H1 (cell line): ENCODE measurements around the gene CACNA2D3. TPM values are rescaled to one million over a fixed set of nuclear protein-coding genes. Genes with fewer than 3 reads are reported as not detected.

Experiments
- CTCF ChIA-PET: fragments of 300-600 bp; sonication (Branson Sonifier 250); formaldehyde crosslinking; loops from one replicate; lab custom pipeline; 2021; ENCODE audit not compliant: partially characterized antibody; lab: Charles Lee
- POLR2A ChIA-PET: fragments of 300-600 bp; sonication (Branson Sonifier 250); formaldehyde crosslinking; loops from one replicate; lab custom pipeline; 2021; ENCODE audit warnings: inconsistent platforms; ENCODE audit not compliant: partially characterized antibody; lab: Charles Lee
- DNase-seq, 2 experiments: peaks; one replicate each; pipeline versions ENCODE4 v3.0.0 to v3.0.0-alpha.2; 2010 to 2022; ENCODE audit warnings: low spot score in 2 of 2, low read depth in 1 of 2, mixed read lengths in 1 of 2
- FAIRE-seq: peaks from 2 replicates; lab custom pipeline; 2011; peaks lifted over from hg19 to GRCh38; lab: Jason Lieb, UNC
- H2AFZ ChIP-seq: 2 replicates; pipeline ENCODE4 v1.8.1; 2012; ENCODE audit warnings: low read length, inconsistent platforms
- H2AK5ac ChIP-seq: 2 replicates; pipeline ENCODE4 v1.6.1; 2013; ENCODE audit warnings: low read depth, low read length
- H2BK120ac ChIP-seq: replicated peaks from 2 replicates; pipeline ENCODE3; 2013; ENCODE audit warnings: low read depth, low read length, inconsistent platforms
- H2BK12ac ChIP-seq: 2 replicates; pipeline ENCODE4 v1.6.1; 2013; ENCODE audit warnings: low read depth, low read length
- H2BK15ac ChIP-seq: 2 replicates; pipeline ENCODE4 v1.6.1; 2013; ENCODE audit warnings: low read length
- H2BK20ac ChIP-seq: 2 replicates; pipeline ENCODE4 v1.6.1; 2013; ENCODE audit warnings: low read length
- H2BK5ac ChIP-seq: 2 replicates; pipeline ENCODE4 v1.6.1; 2013; ENCODE audit warnings: low read depth, low read length
- H3K14ac ChIP-seq: 2 replicates; pipeline ENCODE4 v1.6.1; 2013; ENCODE audit warnings: inconsistent platforms; ENCODE audit not compliant: insufficient read length
- H3K18ac ChIP-seq: 2 replicates; pipeline ENCODE4 v1.6.1; 2013; ENCODE audit warnings: low read length; ENCODE audit errors: extremely low read depth
- H3K23ac ChIP-seq: 2 replicates; pipeline ENCODE4 v1.6.1; 2013; ENCODE audit warnings: inconsistent platforms; ENCODE audit not compliant: insufficient read length
- H3K23me2 ChIP-seq: 2 replicates; pipeline ENCODE4 v1.6.1; 2013; ENCODE audit warnings: low read depth, low read length
- H3K27ac ChIP-seq: 2 replicates; pipeline ENCODE4 v1.6.1; 2011; ENCODE audit warnings: low read depth, low read length, inconsistent platforms
- H3K27me3 ChIP-seq, 4 experiments: replicated peaks in 1 of 4; 1 replicate in 1 of 4; 2 replicates in 3 of 4; pipeline versions ENCODE4 v1.6.1 to v1.8.1; 2011 to 2013; ENCODE audit warnings: low read length in 3 of 4, mild to moderate bottlenecking in 3 of 4, inconsistent platforms in 2 of 4, mixed read lengths in 2 of 4, moderate library complexity in 1 of 4; ENCODE audit not compliant: control insufficient read depth in 3 of 4, insufficient read depth in 3 of 4; ENCODE audit errors: extremely low read depth in 1 of 4
- H3K36me3 ChIP-seq, 4 experiments: 2 replicates each; pipeline versions ENCODE4 v1.6.1 to v1.8.1; 2011 to 2013; ENCODE audit warnings: mild to moderate bottlenecking in 4 of 4, low read length in 3 of 4, moderate library complexity in 2 of 4, control low read depth in 1 of 4, inconsistent platforms in 1 of 4; ENCODE audit not compliant: insufficient read depth in 4 of 4, control insufficient read depth in 2 of 4
- H3K4ac ChIP-seq: replicated peaks from 2 replicates; pipeline ENCODE3; 2013; ENCODE audit warnings: low read length, low read depth, mixed read lengths, inconsistent platforms; ENCODE audit not compliant: insufficient read length
- H3K4me1 ChIP-seq, 4 experiments: replicated peaks in 1 of 4; 1 replicate in 1 of 4; 2 replicates in 3 of 4; pipeline versions ENCODE4 v1.6.1 to v1.8.1; 2011 to 2013; ENCODE audit warnings: low read length in 3 of 4, inconsistent platforms in 2 of 4, mixed read lengths in 1 of 4; ENCODE audit not compliant: insufficient read depth in 4 of 4, control insufficient read depth in 3 of 4
- H3K4me2 ChIP-seq, 2 experiments: 2 replicates each; pipeline versions ENCODE4 v1.6.1 to v1.8.1; 2011 to 2013; ENCODE audit warnings: low read depth in 2 of 2, low read length in 2 of 2, control low read depth in 1 of 2, inconsistent platforms in 1 of 2, mild to moderate bottlenecking in 1 of 2; ENCODE audit not compliant: insufficient read depth in 1 of 2
- H3K4me3 ChIP-seq, 4 experiments: fragments of 200-600, 300-600 bp in 1 of 4; sonication (generic), shearing (Covaris generic), sonication (Bioruptor Twin) in 1 of 4; 2 replicates each; pipeline versions ENCODE4 v1.5.1 to v1.8.1; 2011 to 2016; ENCODE audit warnings: low read length in 4 of 4, low read depth in 3 of 4, control low read depth in 2 of 4, inconsistent platforms in 2 of 4, mild to moderate bottlenecking in 2 of 4, mixed read lengths in 1 of 4, moderate library complexity in 1 of 4; ENCODE audit not compliant: insufficient read depth in 2 of 4; ENCODE audit errors: extremely low read depth in 1 of 4
- H3K56ac ChIP-seq: replicated peaks from 2 replicates; pipeline ENCODE3; 2013; ENCODE audit warnings: low read depth, mild to moderate bottlenecking, mixed read lengths, low read length, inconsistent platforms; ENCODE audit not compliant: insufficient read length
- H3K79me1 ChIP-seq: 2 replicates; pipeline ENCODE4 v1.6.1; 2013; ENCODE audit warnings: low read depth, low read length, control low read depth
- H3K79me2 ChIP-seq, 2 experiments: 2 replicates each; pipeline versions ENCODE4 v1.6.1 to v1.8.1; 2012 to 2013; ENCODE audit warnings: low read length in 2 of 2, mild to moderate bottlenecking in 2 of 2, inconsistent platforms in 1 of 2; ENCODE audit not compliant: insufficient read depth in 2 of 2, control insufficient read depth in 1 of 2
- H3K9ac ChIP-seq, 4 experiments: replicated peaks in 1 of 4; 1 replicate in 1 of 4; 2 replicates in 3 of 4; pipeline versions ENCODE4 v1.6.1 to v1.8.1; 2011 to 2013; ENCODE audit warnings: low read depth in 3 of 4, low read length in 3 of 4, control low read depth in 2 of 4, mild to moderate bottlenecking in 2 of 4, moderate library complexity in 2 of 4, inconsistent platforms in 1 of 4; ENCODE audit errors: extremely low read depth in 1 of 4
- H3K9me3 ChIP-seq, 2 experiments: 2 replicates each; pipeline versions ENCODE4 v1.6.1 to v1.8.1; 2012 to 2013; ENCODE audit warnings: mild to moderate bottlenecking in 2 of 2, moderate library complexity in 2 of 2, control low read depth in 1 of 2, inconsistent platforms in 1 of 2, low read depth in 1 of 2, low read length in 1 of 2, mixed read lengths in 1 of 2; ENCODE audit not compliant: insufficient read depth in 2 of 2
- H4K20me1 ChIP-seq, 2 experiments: replicated peaks in 1 of 2; 2 replicates each; pipeline versions ENCODE3 to v1.8.1; 2011 to 2013; ENCODE audit warnings: inconsistent platforms in 2 of 2, low read length in 2 of 2, mild to moderate bottlenecking in 1 of 2; ENCODE audit not compliant: insufficient read depth in 2 of 2, control insufficient read depth in 1 of 2
- H4K5ac ChIP-seq: 2 replicates; pipeline ENCODE4 v1.6.1; 2013; ENCODE audit warnings: low read length, low read depth, mixed read lengths, inconsistent platforms; ENCODE audit not compliant: insufficient read length
- H4K8ac ChIP-seq: 2 replicates; pipeline ENCODE4 v1.8.0; 2013; ENCODE audit warnings: mild to moderate bottlenecking, moderate library complexity, low read length, inconsistent platforms; ENCODE audit not compliant: insufficient read depth; ENCODE audit errors: extremely low read depth
- H4K91ac ChIP-seq: replicated peaks from 2 replicates; pipeline ENCODE3; 2013; ENCODE audit warnings: low read length, mixed read lengths, inconsistent platforms; ENCODE audit not compliant: insufficient read length
- TCF12 ChIP-seq: IDR thresholded peaks from 2 replicates; pipeline ENCODE4 v1.6.1; 2011; ENCODE audit warnings: low read depth, mild to moderate bottlenecking, low read length
- WGBS, 2 experiments: shearing (Covaris generic) in 1 of 2; methylation state at CpG; one replicate each; pipeline versions ENCODE4 v1.1.6 to v1.1.7; 2013 to 2015; ENCODE audit warnings: low lambda C conversion rate in 2 of 2, mixed read lengths in 2 of 2, inconsistent platforms in 1 of 2, low coverage in 1 of 2, missing lambda C conversion rate in 1 of 2; ENCODE audit not compliant: insufficient replicate concordance in 2 of 2, insufficient coverage in 1 of 2, insufficient read length in 1 of 2; ENCODE audit errors: extremely low coverage in 1 of 2, missing lambda C conversion rate in 1 of 2; 5-methylcytosine and 5-hydroxymethylcytosine counted together
- polyA plus RNA-seq, 7 experiments: library from polyadenylated mRNA; depleted of rRNA in 3 of 7; stranded (reverse) in 5 of 7; unstranded in 2 of 7; fragments of >200 nt in 5 of 7; fragments of 200-250 nt in 2 of 7; gene quantifications; 1 replicate in 5 of 7; 2 replicates in 1 of 7; 4 replicates in 1 of 7; pipeline versions ENCODE4 v1.2.1 to v1.2.3, GENCODE V29; 2011 to 2013; ENCODE audit warnings: missing spikeins in 2 of 7, mixed read lengths in 2 of 7
- total RNA-seq: library from RNA; stranded (reverse); fragmentation: NEBNext Ultra II Directional; extraction: Animal tissue kit (Norgen Biotek cat#: 25700); gene quantifications from 2 replicates; pipeline ENCODE4 v1.2.1, GENCODE V29; 2021

CACNA2D3 gene
- total and polyA plus RNA-seq, 2 of the 8 experiments (the other 6 are each of a cell fraction or from before 2014, with no cell fraction given): 1.5 to 1.8 TPM

DNA sequence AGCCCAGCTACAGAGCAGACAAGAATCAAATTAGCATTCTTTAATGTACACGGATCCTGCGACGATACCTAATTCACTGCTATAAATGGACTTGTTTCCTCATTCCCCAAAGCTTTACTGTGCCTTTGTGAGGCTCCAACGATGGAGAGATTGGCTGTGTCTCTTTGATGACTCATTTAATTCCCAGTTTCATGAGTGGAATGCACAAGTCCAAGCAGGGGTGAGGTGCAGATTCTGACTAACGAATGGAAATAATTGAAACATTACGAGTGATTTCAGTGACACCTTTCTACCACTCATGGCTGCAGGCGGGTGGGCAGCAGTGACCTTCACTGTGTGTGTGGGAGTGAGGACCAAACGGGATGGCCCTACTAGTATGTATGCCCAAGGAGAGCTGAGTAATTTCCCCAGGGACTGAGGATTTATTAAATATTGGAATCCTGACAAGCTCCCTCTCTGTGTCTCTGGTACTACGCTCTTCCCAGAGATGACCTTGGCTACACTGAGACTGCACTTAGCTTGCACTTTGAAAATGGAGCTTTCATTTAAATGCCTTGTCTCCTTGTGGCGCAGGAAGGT, 156.7 kb downstream of the CACNA2D3 start:
- POLR2A ChIA-PET: no interaction called here

More for the DNA sequence above, 156.7 kb downstream of the CACNA2D3 start:
- WGBS, 2 experiments: 94% methylated on average over 10 of the region's 10 CpGs; no CpG with 5 or more reads in 1 of the 2 experiments
- H3K4ac ChIP-seq: no peak overlapping the region
- TF ChIP-seq TCF12: no peak
- H3K14ac ChIP-seq: no peak overlapping the region
- H4K8ac ChIP-seq: no peak overlapping the region
- H2BK5ac ChIP-seq: no peak overlapping the region
- H2BK120ac ChIP-seq: no peak overlapping the region
- H4K91ac ChIP-seq: no peak overlapping the region
- no peak overlapping the region for H3K23ac ChIP-seq
- H2BK12ac ChIP-seq: no peak overlapping the region
- no peak overlapping the region for H3K9ac ChIP-seq
- H3K79me1 ChIP-seq: no peaks in the 10 kb centered on the region
- no peaks in the 10 kb centered on the region for H3K79me2 ChIP-seq
- no peak overlapping the region for H3K4me3 ChIP-seq
- no peaks in the 10 kb centered on the region for H3K9me3 ChIP-seq
- DNase-seq (no peak), FAIRE-seq (no peak)
- H3K4me2 ChIP-seq: no peak overlapping the region
- no peak overlapping the region for H2AFZ ChIP-seq
- no peak overlapping the region for H3K18ac ChIP-seq
- CTCF ChIA-PET: interaction anchor here (0.9 kb wide), 1 partner anchor 15 kb away, joined by 4 read pairs; no protein-coding TSS in a partner anchor
- no peak overlapping the region for H2BK15ac ChIP-seq
- H3K56ac ChIP-seq: no peak overlapping the region
- no peak overlapping the region for H2BK20ac ChIP-seq
- H3K4me1 ChIP-seq: peaks cover 0 to 6% (median 0%) of the 10 kb centered on the region in 4 experiments; a peak in 3 of 7 replicates
- H3K27ac ChIP-seq: no peak overlapping the region
- no peaks in the 10 kb centered on the region for H3K27me3 ChIP-seq
- no peak overlapping the region for H4K5ac ChIP-seq
- no peaks in the 10 kb centered on the region for H3K23me2 ChIP-seq
- H3K36me3 ChIP-seq: no peaks in the 10 kb centered on the region
- no peaks in the 10 kb centered on the region for H4K20me1 ChIP-seq
- H2AK5ac ChIP-seq: no peak overlapping the region
